ENCODE data around the gene KIFC3. TPM values are rescaled to one million over a fixed set of nuclear protein-coding genes. Genes with fewer than 3 reads are reported as not detected.
A peak's percentile ranks its signal among the peaks of the same experiment; 100 is the strongest.

The KIFC3 gene
- total and polyA plus RNA-seq, 2 of the 13 experiments (the other 11 are each of a cell fraction or from before 2014, with no cell fraction given): 42.1 to 45.3 TPM

- TF ChIP-seq PLSCR1 (CRISPR knock-in tag; IDR thresholded peaks at IDR 0.05; ENCODE audit: borderline replicate concordance): no peak
- TF ChIP-seq ZNF260 (CRISPR knock-in tag; IDR thresholded peaks at IDR 0.05; ENCODE audit: borderline replicate concordance, low read depth): no peak
- TF ChIP-seq ZNF34 (CRISPR knock-in tag; IDR thresholded peaks at IDR 0.05; ENCODE audit: borderline replicate concordance): peak; percentile 88
- TF ChIP-seq NCOR1 (IDR thresholded peaks at IDR 0.05; ENCODE audit: borderline replicate concordance, low read length): no peak
- TF ChIP-seq, protein P1, sequence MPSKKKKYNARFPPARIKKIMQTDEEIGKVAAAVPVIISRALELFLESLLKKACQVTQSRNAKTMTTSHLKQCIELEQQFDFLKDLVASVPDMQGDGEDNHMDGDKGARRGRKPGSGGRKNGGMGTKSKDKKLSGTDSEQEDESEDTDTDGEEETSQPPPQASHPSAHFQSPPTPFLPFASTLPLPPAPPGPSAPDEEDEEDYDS (CRISPR knock-in tag; IDR thresholded peaks at IDR 0.05): peak; percentile 80; the same call in 1 of the 2 replicates
- TF ChIP-seq KAT8 (CRISPR knock-in tag; IDR thresholded peaks at IDR 0.05): peak; percentile 57; the same call in 1 of the 2 replicates
- TF ChIP-seq KAT7 (CRISPR knock-in tag; IDR thresholded peaks at IDR 0.05; ENCODE audit: borderline replicate concordance): peak; percentile 66; the same call in 1 of the 2 replicates
- TF ChIP-seq REXO4 (CRISPR knock-in tag; IDR thresholded peaks at IDR 0.05; ENCODE audit: borderline replicate concordance): no peak
- TF ChIP-seq HOXA9 (CRISPR knock-in tag; IDR thresholded peaks at IDR 0.05; ENCODE audit: borderline replicate concordance): no peak
- no peak for TF ChIP-seq ZNF207 (IDR thresholded peaks at IDR 0.05; ENCODE audit: borderline replicate concordance)
- no peak for TF ChIP-seq JUN (CRISPR knock-in tag; IDR thresholded peaks at IDR 0.05)
- TF ChIP-seq, protein P2, sequence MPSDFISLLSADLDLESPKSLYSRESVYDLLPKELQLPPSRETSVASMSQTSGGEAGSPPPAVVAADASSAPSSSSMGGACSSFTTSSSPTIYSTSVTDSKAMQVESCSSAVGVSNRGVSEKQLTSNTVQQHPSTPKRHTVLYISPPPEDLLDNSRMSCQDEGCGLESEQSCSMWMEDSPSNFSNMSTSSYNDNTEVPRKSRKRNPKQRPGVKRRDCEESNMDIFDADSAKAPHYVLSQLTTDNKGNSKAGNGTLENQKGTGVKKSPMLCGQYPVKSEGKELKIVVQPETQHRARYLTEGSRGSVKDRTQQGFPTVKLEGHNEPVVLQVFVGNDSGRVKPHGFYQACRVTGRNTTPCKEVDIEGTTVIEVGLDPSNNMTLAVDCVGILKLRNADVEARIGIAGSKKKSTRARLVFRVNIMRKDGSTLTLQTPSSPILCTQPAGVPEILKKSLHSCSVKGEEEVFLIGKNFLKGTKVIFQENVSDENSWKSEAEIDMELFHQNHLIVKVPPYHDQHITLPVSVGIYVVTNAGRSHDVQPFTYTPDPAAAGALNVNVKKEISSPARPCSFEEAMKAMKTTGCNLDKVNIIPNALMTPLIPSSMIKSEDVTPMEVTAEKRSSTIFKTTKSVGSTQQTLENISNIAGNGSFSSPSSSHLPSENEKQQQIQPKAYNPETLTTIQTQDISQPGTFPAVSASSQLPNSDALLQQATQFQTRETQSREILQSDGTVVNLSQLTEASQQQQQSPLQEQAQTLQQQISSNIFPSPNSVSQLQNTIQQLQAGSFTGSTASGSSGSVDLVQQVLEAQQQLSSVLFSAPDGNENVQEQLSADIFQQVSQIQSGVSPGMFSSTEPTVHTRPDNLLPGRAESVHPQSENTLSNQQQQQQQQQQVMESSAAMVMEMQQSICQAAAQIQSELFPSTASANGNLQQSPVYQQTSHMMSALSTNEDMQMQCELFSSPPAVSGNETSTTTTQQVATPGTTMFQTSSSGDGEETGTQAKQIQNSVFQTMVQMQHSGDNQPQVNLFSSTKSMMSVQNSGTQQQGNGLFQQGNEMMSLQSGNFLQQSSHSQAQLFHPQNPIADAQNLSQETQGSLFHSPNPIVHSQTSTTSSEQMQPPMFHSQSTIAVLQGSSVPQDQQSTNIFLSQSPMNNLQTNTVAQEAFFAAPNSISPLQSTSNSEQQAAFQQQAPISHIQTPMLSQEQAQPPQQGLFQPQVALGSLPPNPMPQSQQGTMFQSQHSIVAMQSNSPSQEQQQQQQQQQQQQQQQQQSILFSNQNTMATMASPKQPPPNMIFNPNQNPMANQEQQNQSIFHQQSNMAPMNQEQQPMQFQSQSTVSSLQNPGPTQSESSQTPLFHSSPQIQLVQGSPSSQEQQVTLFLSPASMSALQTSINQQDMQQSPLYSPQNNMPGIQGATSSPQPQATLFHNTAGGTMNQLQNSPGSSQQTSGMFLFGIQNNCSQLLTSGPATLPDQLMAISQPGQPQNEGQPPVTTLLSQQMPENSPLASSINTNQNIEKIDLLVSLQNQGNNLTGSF (CRISPR knock-in tag; IDR thresholded peaks at IDR 0.05): no peak
- peak; percentile 54; the same call in 1 of the 2 replicates for TF ChIP-seq MEIS2 (CRISPR knock-in tag; IDR thresholded peaks at IDR 0.05)
- TF ChIP-seq SRY (CRISPR knock-in tag; IDR thresholded peaks at IDR 0.05): peak; percentile 44; the same call in 1 of the 2 replicates
- TF ChIP-seq DNMT3B (CRISPR knock-in tag; conservative IDR thresholded peaks at IDR 0.05): no peak
- peak; percentile 47 for TF ChIP-seq ZNF781 (CRISPR knock-in tag; IDR thresholded peaks at IDR 0.05; ENCODE audit: borderline replicate concordance, not compliant biosample characterization)
- no peak for TF ChIP-seq CAMTA2 (CRISPR knock-in tag; IDR thresholded peaks at IDR 0.05; ENCODE audit: borderline replicate concordance)
- TF ChIP-seq FOXP4 (CRISPR knock-in tag; IDR thresholded peaks at IDR 0.05): peak; percentile 46
- peak; percentile 24; the same call in 1 of the 2 replicates for TF ChIP-seq CBFB (CRISPR knock-in tag; IDR thresholded peaks at IDR 0.05)
- TF ChIP-seq ISX (CRISPR knock-in tag; conservative IDR thresholded peaks at IDR 0.05): no peak
- TF ChIP-seq ZNF136 (CRISPR knock-in tag; IDR thresholded peaks at IDR 0.05; ENCODE audit: low read depth): no peak
Observed at GRCh38 chr16:57797526-57798266, 4.6 kb downstream of the KIFC3 start (continued).

Data from HepG2 (cell line).